HG03432 (cell line): ENCODE results near the gene MPZL2.

Source experiments
- ATAC-seq: cut with Tn5 transposase; IDR thresholded peaks from one replicate; pipeline ENCODE4 v1.9.1; 2021; ENCODE audit warnings: mild to moderate bottlenecking, moderate library complexity; ENCODE audit not compliant: unreplicated experiment

MPZL2 gene

DNA sequence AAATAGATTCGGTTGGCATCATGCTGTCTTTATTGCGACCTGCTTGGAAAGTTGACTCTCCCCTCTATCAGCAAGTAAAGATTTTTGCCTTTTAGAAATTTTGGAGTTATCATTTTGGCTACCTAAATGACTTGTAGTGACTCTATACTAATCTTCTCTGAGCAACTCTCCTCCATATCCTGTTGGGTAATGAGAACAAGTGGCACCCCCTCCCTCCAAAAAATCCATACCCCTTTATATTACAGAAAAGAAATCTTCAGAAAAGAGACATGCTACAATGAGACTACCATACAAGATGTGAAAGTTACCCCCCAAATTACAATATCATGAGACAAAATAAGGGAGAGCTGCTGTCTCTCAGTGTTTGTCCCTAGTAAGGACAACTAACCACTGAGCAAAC lies 40.5 kb downstream of the MPZL2 start:
- ATAC-seq, result no peak

DNA sequence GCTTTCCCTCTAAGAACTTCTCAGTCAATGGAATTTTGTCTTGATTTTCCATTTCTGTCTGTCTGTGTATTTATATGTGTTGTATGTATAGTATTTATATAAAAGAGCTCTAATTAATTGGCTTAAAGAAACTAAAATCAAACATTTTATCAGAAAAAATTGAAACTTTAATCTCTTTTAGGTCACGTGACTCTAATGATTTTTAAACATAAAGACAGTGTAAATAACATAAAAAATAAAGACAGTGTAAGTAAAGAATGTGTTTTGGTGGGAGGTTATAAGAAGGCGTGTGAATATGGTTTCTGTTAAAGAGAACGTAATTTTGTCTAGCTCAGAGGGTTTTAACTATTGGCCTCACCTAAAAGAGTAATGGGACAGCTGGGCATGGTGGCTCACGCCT lies 41.7 kb downstream of the MPZL2 start:
- ATAC-seq, result no peak

DNA sequence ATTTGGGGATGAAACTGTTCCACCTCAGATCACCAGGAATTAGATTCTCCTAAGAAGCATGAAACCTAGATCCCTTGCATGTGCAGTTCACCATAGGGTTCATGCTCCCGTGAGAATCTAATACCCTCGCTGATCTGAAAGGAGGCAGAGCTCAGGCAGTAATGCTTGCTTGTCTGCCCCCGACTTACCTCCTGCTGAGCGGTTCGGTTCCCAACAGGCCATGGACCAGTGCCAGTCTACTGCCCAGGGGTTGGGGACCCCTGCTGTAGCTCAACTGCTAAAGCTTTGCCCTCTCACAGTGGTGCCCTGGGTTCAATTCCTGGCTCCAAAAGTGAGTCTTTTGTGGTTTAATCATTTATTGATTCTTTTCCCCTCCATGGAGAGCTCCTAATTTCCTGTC lies 42.7 kb downstream of the MPZL2 start:
- ATAC-seq, result no peak

GRCh38 chr11:118219732-118220131 lies 44.4 kb downstream of the MPZL2 start:
- ATAC-seq, result no peak

- no peak for ATAC-seq
These were observed 44.9 kb downstream of the MPZL2 start for GRCh38 chr11:118219244-118219643.

GRCh38 chr11:118217575-118217974 lies 46.5 kb downstream of the MPZL2 start:
- no peak for ATAC-seq

GRCh38 chr11:118216621-118217481 lies 47.2 kb downstream of the MPZL2 start:
- ATAC-seq, result peak; percentile 74

GRCh38 chr11:118215765-118216164 lies 48.3 kb downstream of the MPZL2 start:
- ATAC-seq, result no peak

GRCh38 chr11:118215262-118215661 lies 48.8 kb downstream of the MPZL2 start:
- ATAC-seq, result no peak

GRCh38 chr11:118214210-118214914 lies 49.7 kb downstream of the MPZL2 start:
- ATAC-seq, result no peak

DNA sequence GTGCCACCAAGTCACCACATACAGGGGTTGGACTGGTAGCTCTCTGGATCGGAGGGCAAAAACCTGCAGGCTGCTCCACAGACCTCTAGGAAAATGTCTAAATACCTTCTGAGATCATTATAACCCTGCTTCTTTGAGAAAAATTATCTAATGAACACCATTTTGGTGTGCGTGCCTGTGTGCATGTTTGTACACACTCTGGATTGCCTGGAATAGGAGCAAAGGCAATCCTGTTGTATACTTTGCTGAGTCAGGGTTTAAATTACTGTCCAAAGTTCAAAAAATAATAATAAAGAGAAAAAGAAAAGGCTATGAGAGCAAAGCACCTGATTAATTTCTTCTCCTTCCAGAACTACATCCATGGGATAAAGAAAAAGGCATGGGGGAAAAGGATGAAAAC lies 50.3 kb downstream of the MPZL2 start:
- no peak for ATAC-seq

DNA sequence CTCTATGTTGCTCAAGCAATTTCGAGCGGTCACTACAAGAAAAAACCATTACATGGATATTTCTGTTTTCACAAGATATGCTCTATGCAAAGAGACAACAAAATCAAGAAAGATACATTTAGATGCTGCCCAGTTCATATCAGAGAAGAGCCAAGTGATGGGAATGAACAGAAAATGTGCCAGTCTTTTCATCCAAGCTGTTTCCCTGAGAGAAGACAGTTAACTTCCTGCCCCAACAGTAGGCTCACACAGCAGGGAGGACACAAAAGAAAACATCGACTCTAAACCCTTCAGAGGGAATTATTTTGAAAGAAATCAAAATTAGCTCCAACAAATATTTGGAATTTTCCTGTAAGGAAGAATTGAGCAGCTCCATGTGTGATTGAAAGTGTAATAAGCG lies 50.9 kb downstream of the MPZL2 start:
- no peak for ATAC-seq

- no peak for ATAC-seq
These were observed 51.3 kb downstream of the MPZL2 start for GRCh38 chr11:118212781-118213191.

DNA sequence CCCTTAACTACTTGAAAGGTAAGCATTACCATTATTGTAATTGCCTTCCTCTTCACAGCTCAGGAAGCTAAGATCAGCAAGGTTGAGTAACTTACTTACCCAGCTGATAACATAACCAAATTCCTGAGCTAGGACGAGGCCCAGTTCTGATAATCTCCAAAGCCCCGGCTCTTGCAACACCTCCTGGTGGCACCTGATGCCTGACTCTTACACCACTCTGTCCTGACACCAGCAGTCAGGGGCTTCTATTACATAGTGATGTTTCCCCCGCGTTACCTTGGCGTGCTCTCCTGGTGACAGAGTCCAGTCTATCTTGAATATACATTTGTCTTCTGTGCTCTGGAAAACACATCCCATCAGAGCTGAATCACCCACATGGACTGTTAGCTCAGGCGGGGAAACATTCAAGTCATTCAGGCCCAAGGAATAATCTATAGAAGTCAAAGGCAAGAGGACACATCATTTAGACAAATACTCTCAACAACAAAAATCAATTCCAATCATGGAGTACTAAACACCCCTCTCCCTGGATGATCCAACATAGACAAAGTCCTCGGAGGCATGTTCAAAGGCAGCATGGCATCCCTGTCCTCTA lies 51.9 kb downstream of the MPZL2 start:
- no peak for ATAC-seq

- no peak for ATAC-seq
These were observed 53.1 kb downstream of the MPZL2 start for GRCh38 chr11:118211006-118211405.

GRCh38 chr11:118210323-118210722 lies 53.8 kb downstream of the MPZL2 start:
- ATAC-seq, result no peak

DNA sequence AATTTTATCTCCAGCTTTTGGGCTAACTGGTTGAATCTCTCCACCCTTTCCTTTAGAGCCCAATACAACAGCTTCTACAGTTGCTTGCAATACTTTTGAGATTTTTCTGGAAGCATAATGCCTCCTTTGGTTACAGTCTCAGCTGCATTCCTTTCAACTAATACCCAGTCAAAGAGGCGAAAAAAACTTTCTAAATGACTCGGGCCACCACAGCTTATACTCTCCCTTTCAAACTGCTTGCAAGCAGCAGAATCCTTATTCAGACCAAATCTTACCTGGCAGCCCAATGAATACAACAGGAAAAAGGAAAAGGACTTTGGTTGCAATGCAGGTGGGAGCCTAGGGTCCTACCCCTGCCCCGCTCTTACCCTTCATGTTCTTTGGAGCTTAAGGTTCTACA lies 55.1 kb downstream of the MPZL2 start:
- no peak for ATAC-seq

DNA sequence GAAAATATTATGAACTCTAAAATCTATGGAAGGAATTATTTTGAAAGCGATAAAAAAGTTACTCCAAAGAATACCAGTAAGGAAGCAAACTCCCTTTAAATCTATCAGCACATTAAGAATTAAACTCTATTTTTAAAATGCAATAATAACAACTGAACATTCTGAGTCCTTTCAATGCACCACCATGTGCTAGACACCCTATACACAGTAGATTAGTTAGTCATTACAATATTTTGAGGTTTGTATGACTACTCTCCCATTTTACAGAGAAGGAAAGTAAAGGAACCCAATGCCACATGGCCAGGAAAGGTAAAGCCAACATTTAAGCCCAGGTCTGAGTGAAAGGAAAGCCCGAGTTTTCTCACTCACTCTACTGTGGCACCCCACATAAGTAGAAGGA lies 57.0 kb downstream of the MPZL2 start:
- ATAC-seq, result no peak

DNA sequence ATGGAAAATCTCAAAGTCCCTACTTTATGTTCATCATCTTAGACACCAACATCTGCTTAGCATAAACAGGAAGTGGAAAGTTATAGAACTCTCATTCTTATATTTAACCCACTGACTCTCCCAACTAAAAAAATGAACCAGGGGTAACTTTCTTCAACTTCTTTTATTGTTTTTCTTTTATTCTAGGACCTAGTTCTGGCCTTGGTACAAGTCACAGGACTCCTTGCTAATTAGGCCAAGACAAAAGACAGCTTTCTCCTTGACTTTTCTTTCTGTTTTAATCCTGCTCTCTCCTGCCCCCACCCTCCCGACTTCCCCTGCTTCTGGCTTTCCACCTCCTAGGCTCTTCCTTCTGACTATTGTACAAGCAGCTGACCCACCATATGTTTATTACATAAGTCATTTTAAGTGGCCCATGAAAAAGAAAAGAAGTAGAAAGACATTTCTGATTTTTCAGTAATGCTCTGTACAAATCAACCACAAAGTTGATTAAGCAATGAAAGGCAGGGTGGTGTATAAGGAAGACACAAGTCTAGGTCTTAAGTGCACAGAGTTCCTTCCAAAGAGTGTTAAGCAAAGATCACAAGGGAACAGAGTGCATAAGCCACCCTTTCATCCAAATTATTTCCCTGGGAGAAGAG lies 57.6 kb downstream of the MPZL2 start:
- no peak for ATAC-seq

DNA sequence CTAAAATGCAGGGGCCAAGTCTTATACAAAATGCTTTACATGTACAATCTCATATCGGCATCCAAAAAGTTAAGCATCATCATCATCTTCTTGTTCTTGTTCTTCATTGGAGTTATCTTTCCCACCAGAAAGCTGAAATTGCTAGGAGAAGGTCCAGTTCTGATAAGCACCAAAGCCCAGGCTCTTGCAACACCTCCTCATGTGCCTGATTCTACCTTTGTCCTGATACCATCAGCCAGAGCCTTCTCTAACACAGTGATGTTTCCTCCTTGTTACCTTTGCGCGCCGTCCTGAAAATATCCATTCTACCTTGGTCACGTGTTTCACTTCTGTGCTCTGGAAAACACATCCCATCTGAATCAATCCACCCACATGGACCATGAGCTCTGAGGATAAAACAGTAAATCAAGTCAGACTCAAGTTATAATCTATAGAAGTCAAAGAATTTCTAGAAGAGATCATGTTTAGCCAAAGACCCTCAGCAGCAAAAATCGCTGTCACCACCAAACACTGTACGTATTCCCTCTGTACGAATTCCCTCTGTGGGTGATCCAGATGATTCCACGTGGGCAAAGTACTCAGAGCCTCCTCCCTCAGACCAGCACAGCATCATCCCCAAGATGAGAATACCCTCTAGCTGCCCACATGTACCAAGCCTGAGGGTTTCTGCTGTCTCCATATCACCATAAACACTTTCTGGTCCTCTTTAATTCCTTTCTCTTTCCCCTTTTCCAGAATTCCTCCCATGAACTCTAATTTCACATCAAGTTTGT lies 58.3 kb downstream of the MPZL2 start:
- ATAC-seq, result no peak
